ENCODE results near the gene TBC1D13.
"Not testable (repeated sequence)": the region's sequence is repeated elsewhere in the genome, so short reads cannot be mapped to it uniquely, and the experiment has no call there.

The TBC1D13 gene

GRCh38 chr9:128785427-128785826 is 1.6 kb upstream of the TBC1D13 start:
- DNase-seq (ENCODE audit: low read depth in 2 of 2) = no peak

- DNase-seq (ENCODE audit: low read depth in 2 of 2) = no peak
Observed at GRCh38 chr9:128787659-128788058, 606 bp downstream of the TBC1D13 start.

GRCh38 chr9:128788445-128788844 is 1.4 kb downstream of the TBC1D13 start:
- no peak for DNase-seq (ENCODE audit: low read depth in 2 of 2)

DNA sequence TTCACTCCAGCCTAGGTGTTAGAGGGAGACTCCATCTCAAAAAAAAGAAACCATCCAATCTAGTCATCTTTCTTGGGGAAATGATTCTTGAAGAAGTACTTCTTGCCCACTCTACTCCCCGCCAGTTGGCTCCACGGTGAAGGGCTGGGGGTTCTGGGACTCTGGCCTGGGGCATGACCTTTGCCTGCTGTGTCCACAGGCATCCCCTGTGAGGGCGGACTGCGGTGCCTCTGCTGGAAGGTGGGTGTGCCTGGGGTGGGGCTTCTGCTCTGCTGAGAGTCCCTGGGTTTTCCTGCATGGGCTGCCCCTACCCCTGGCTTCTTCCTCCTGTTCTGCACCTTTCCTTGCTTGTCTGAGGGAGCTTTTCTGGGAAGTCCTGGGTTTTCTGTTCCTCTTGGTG is 3.5 kb downstream of the TBC1D13 start:
- no peak for DNase-seq (ENCODE audit: low read depth in 2 of 2)

- DNase-seq (ENCODE audit: low read depth in 2 of 2) = no peak
Observed at GRCh38 chr9:128792134-128792533, 5.1 kb downstream of the TBC1D13 start.

- no peak for DNase-seq (ENCODE audit: low read depth in 2 of 2)
Observed at GRCh38 chr9:128792978-128793686, 6.1 kb downstream of the TBC1D13 start.

DNA sequence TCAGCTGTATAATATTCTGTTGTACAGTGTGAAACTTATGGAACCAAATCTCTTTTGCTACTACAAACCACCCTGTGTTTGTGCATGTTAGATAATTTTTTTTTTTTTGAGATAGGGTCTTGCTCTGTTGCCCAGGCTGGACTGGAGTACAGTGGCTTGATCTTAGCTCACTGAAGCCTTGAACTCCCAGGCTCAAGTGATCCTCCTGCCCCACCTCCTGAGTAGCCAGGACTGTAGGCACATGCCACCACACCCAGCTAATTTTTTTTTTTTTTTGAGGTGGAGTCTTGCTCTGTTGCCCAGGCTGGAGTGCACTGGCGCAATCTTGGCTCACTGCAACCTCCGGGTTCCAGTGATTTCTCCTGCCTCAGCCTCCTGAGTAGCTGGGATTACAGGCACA is 7.9 kb downstream of the TBC1D13 start:
- not testable (repeated sequence) for DNase-seq (ENCODE audit: low read depth in 2 of 2)

DNA sequence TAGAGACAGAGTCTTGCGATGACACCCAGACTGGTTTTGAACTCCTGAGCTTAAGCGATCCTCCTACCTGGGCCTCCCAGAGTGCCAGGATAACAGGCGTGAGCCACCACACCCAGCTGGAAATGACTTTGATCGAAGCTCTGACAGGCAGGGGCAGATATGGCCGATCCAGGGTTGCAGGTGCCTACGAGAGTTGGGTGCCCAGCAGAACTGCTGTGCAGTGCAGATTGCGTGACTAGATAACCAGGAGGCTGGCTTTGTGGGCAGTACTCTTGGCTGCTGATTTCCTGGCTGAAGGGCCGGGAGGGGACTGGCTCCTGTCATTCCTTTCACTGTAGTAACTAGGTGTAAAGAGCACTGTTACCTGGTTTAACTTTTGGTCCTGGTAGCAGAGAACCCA is 11.8 kb downstream of the TBC1D13 start:
- no peak for DNase-seq (ENCODE audit: low read depth in 2 of 2)

GRCh38 chr9:128800061-128800460 is 13.0 kb downstream of the TBC1D13 start:
- no peak for DNase-seq (ENCODE audit: low read depth in 2 of 2)

DNA sequence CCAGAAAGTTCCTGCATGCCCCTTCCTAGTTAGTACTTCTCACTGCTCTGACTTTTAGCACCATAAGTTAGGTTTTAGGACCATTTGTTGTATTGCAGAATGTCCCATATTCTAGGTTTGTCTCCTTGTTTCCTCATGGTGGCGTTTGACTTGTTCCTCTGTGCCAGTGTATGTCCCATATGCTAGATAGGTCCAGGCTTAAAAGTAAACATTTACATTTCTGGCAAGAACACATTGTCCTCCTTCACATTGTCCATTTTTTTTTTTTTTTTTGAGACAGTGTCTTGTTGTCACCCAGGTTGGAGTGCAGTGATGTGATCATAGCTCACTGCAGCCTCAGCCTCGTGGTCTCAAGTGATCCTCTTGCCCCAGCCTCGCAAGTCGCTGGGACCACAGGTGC is 15.4 kb downstream of the TBC1D13 start:
- DNase-seq (ENCODE audit: low read depth in 2 of 2) = no peak

GRCh38 chr9:128805661-128806060 is 18.6 kb downstream of the TBC1D13 start:
- no peak for DNase-seq (ENCODE audit: low read depth in 2 of 2)

- no peak for DNase-seq (ENCODE audit: low read depth in 2 of 2)
Observed at GRCh38 chr9:128807827-128808226, 20.8 kb downstream of the TBC1D13 start.

- no peak for DNase-seq (ENCODE audit: low read depth in 2 of 2)
Observed at GRCh38 chr9:128808543-128808942, 21.5 kb downstream of the TBC1D13 start.

DNA sequence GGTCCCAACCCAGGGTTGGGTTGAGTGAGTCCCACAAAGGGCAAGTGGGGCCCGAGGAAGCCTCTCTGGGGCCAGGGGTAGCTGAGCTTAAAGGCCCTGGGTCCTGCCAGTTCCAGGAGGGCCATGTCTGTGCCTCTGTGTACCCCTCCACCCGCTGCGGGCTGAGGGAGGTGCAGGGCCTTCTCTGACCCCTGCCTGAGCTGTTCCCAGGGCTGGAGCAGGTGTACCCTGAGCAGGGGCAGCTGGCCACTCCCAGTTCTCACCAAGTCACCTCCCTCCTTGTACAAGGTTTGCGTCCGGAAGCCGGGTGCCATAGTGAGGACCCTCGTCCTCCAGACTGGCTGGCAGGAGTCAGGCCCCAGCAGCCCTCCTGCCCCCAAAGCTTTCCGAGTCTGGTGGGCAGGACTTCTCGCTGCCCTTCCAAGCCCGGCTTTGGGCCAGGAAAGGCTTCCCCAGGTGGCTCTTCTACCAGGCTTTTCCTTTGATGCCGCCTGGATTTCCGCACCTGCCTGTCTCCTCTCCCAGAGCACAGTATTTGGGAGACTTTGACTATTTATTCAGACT is 22.1 kb downstream of the TBC1D13 start:
- no peak for DNase-seq (ENCODE audit: low read depth in 2 of 2)

GRCh38 chr9:128809831-128810230 is 22.8 kb downstream of the TBC1D13 start:
- no peak for DNase-seq (ENCODE audit: low read depth in 2 of 2)

- no peak for DNase-seq (ENCODE audit: low read depth in 2 of 2)
Observed at GRCh38 chr9:128810873-128811272, 23.8 kb downstream of the TBC1D13 start.

DNA sequence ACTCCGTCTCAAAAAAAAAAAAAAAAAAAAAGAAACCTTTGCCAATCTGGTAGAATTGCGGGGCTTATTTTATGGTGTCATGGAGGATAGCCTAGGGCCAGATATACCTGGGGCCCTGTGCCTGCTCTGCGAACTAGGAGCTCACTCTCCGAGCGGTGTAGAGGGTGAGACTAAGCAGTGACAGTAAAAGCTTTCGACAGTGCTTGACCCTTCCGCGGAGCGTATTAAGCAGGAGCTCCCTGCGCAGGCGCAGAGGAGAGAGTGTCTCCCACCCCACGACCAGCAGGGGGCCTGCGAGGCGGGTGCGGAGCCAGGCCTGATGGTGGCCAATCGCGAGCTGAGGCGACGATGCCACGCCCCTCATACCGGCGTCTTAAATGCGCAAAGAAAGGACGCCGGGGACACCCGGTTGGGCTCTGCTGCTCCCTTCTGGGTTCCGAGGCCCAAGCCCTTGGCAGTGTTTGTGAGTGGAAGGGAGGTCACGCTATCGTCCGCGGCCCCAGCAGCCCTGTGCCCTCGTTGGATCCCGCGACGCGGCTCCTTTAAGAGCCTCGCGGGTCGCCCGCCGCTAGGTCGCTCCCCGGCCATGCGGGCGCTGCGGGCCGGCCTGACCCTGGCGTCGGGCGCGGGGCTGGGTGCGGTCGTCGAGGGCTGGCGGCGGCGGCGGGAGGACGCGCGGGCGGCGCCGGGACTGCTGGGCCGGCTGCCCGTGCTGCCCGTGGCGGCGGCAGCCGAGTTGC is 31.2 kb downstream of the TBC1D13 start, which contains the start of gene ENDOG:
TSS of gene ENDOG (plus strand) at position 402 of the 740 bp plus-strand sequence. CDS start at position 587, 185 bp downstream.
- peak; percentile 94 to 95 for DNase-seq (ENCODE audit: low read depth in 2 of 2)

- peak in 1 of 2 donors; percentile 43 for DNase-seq (ENCODE audit: low read depth in 2 of 2)
Observed at GRCh38 chr9:128818839-128819715, 32.0 kb downstream of the TBC1D13 start.

DNA sequence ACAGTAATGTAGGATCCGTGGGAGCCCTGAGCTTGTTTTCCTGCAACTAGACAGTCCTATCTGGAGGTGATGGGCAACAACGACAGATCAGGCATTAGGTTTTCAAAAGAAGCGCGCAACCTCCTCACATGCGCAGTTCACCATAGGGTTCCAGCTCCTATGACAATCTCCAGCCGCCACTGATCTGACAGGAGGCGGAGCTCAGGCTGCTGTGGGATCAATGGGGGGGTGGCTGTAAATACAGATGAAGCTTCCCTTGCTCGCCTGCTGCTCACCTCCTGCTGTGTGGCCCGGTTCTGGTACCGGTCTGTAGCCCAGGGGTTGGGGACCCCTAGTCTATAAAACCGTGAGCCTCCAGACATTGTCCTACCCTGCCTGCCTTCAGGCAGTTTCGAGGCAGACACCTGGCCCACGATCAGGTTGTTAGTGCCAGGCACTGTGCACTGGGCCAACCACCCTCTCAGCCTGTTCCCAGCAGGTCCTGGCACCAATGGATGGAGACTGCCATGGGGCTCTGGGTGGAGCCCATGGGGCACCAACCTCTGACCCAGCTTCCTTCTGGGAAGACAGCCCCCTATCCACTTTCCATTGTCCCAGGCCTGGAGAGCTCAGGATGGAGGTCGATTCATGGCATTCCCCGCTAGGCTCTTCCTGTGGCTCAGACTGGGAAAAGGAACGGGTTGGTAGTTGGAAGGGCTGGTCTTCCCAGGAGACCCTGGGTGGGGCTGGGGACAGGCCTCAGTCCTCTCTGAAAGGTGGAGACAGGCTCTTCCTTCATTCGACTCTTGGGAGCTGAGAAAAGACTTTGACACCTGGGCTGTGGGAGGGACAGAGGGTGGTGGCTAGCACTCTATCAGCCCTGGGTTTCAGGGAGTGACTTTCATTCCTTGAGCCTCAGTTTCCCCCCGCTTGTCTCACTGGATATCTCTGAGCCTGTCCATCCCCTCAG is 32.9 kb downstream of the TBC1D13 start:
- DNase-seq (ENCODE audit: low read depth in 2 of 2) = no peak

- no peak for DNase-seq (ENCODE audit: low read depth in 2 of 2)
Observed at GRCh38 chr9:128820665-128821583, 33.9 kb downstream of the TBC1D13 start.

Data from stimulated activated CD8-positive, alpha-beta memory T cell treated with anti-CD3 and anti-CD28 coated beads, Interleukin-7, amount 100 ng/mL, for 4 hours (primary cell).